ENCODE measurements around the gene ZNF563.

- TF ChIP-seq CHD4 (IDR thresholded peaks at IDR 0.05), result no peak
- no peak for TF ChIP-seq CTCF (IDR thresholded peaks at IDR 0.05 in 2 of 3, conservative IDR thresholded peaks at IDR 0.05 in 1 of 3; ENCODE audit: control insufficient read depth in 2 of 3, extremely low read depth in 1 of 3, insufficient read depth in 1 of 3, low read depth in 3 of 3, low read length in 3 of 3)
- no peak for TF ChIP-seq EZH2 (IDR thresholded peaks at IDR 0.05; ENCODE audit: borderline replicate concordance, control insufficient read depth, low read depth, low read length)
These were observed 45.4 kb downstream of the ZNF563 start for GRCh38 chr19:12287958-12288500.

All from GM12878 (cell line).